Vagina (tissue), 2 donors: Measurements from ENCODE around the gene ZNF503.

ENCODE experiments used
- POLR2A ChIP-seq, 2 donors: fragments of 450-650 bp; IDR thresholded peaks; one replicate each; pipeline ENCODE4 v1.6.1; 2017; ENCODE audit warnings: antibody characterized with exemption in 2 of 2, mild to moderate bottlenecking in 2 of 2, moderate library complexity in 2 of 2
- TF ChIP-seq, protein P1 (sequence below), 3 experiments: fragments of 450-650 bp in 2 of 3; fragments of 200-600 bp in 1 of 3; sonication (generic) in 1 of 3; IDR thresholded peaks; one replicate each; pipeline ENCODE4 v1.5.1; 2017 to 2019; ENCODE audit warnings: antibody characterized with exemption in 3 of 3, mild to moderate bottlenecking in 2 of 3, moderate library complexity in 2 of 3

DNA sequence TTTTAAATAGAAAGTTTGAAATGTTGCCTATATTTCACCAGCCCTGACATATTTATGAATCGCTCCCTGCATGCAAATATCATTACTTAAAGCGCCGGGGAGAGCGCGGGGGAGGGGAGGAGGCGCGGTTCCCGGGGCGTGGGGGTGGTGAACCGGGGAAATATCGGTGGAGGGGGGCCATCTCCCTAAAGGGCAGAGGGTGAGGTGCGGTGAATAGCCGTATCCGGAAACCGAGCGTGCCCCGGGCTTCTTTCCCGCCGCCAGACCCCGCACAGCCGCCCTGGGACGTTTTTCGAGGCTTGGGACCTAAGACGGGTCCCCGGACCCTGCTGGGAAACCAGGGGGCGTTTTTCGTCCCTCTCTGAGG is 6.9 kb upstream of the ZNF503 start:
- TF ChIP-seq, protein P1, sequence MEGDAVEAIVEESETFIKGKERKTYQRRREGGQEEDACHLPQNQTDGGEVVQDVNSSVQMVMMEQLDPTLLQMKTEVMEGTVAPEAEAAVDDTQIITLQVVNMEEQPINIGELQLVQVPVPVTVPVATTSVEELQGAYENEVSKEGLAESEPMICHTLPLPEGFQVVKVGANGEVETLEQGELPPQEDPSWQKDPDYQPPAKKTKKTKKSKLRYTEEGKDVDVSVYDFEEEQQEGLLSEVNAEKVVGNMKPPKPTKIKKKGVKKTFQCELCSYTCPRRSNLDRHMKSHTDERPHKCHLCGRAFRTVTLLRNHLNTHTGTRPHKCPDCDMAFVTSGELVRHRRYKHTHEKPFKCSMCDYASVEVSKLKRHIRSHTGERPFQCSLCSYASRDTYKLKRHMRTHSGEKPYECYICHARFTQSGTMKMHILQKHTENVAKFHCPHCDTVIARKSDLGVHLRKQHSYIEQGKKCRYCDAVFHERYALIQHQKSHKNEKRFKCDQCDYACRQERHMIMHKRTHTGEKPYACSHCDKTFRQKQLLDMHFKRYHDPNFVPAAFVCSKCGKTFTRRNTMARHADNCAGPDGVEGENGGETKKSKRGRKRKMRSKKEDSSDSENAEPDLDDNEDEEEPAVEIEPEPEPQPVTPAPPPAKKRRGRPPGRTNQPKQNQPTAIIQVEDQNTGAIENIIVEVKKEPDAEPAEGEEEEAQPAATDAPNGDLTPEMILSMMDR (IDR thresholded peaks at IDR 0.05) = no peak
- TF ChIP-seq POLR2A (IDR thresholded peaks at IDR 0.05) = no peak
